A673 (cell line): ENCODE results near the gene ISYNA1.

Source experiments
- CTCF ChIP-seq: fragments of 300-800, 200-600 bp; sonication (generic); conservative IDR thresholded peaks from 2 replicates; pipeline ENCODE4 v1.5.1; 2017; ENCODE audit warnings: low read depth, mild to moderate bottlenecking, antibody characterized with exemption, low read length, moderate library complexity, mixed read lengths
- EZH2 ChIP-seq: fragments of 200-600 bp; sonication (generic); IDR thresholded peaks from 2 replicates; pipeline ENCODE4 v1.6.1; 2017; ENCODE audit warnings: borderline replicate concordance, low read depth, mild to moderate bottlenecking, mixed read lengths, antibody characterized with exemption, low read length; ENCODE audit not compliant: poor library complexity, severe bottlenecking

- TF ChIP-seq CTCF, result peak; percentile 13; the same call in 1 of the 2 replicates
- TF ChIP-seq EZH2, result no peak
Observed at GRCh38 chr19:18425515-18426415, 12.2 kb downstream of the ISYNA1 start.
